LNCAP (cell line): ENCODE results near the gene ATF7.

Experiments
- TF ChIP-seq, protein P1 (sequence below): fragments of 450-650 bp; IDR thresholded peaks from 2 replicates; pipeline ENCODE4 v1.5.1; 2017; ENCODE audit warnings: mild to moderate bottlenecking

Gene ATF7

DNA sequence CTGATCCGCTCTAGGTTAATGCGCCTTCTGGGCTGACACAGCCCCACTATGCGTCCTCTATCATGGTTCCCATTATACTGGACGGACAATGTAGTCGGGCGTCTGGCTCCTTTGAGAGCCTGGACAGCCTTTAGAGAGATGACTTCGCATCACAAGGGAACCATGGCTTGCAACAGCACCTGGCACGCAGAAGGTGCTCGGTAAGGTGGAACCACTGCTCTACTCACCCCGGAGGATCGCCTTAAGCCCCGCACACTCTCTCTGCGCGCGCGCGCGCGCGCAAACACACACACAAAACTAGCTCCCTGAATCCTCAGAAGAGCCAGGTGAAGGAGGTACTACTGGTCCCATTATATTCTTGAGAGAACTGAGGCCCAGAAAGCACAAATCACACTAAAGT, 134.0 kb downstream of the ATF7 start:
- TF ChIP-seq, protein P1, sequence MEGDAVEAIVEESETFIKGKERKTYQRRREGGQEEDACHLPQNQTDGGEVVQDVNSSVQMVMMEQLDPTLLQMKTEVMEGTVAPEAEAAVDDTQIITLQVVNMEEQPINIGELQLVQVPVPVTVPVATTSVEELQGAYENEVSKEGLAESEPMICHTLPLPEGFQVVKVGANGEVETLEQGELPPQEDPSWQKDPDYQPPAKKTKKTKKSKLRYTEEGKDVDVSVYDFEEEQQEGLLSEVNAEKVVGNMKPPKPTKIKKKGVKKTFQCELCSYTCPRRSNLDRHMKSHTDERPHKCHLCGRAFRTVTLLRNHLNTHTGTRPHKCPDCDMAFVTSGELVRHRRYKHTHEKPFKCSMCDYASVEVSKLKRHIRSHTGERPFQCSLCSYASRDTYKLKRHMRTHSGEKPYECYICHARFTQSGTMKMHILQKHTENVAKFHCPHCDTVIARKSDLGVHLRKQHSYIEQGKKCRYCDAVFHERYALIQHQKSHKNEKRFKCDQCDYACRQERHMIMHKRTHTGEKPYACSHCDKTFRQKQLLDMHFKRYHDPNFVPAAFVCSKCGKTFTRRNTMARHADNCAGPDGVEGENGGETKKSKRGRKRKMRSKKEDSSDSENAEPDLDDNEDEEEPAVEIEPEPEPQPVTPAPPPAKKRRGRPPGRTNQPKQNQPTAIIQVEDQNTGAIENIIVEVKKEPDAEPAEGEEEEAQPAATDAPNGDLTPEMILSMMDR: no peak

DNA sequence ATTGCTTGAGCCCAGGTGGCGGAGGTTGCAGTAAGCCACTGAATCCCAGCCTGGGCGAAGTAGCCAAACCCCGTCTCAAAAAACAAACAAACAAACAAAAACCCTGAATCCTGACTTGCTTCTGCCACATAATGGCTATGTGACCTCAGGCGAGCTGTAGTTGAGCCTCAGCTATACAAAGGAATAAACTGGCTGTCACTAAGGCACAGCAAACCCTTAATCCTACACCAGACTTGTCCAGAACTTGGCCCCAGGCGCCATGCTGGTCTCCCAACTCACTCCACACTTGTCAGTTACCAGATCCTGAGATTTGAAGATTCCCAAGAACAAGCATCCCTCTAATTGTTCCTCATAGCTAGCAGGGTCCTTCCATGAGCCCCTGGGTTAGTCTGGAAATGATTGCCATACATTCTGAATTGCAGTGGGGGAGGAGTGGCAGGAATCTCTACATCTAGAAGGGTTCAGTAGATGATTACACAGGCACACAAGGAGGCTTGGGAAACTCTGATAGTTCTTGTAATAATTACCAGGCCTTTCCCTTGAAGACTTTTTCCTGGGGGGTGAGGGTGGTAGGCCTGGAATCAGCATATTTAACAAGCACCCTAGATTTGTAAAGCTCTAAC, 136.8 kb downstream of the ATF7 start:
- TF ChIP-seq, protein P1: no peak

DNA sequence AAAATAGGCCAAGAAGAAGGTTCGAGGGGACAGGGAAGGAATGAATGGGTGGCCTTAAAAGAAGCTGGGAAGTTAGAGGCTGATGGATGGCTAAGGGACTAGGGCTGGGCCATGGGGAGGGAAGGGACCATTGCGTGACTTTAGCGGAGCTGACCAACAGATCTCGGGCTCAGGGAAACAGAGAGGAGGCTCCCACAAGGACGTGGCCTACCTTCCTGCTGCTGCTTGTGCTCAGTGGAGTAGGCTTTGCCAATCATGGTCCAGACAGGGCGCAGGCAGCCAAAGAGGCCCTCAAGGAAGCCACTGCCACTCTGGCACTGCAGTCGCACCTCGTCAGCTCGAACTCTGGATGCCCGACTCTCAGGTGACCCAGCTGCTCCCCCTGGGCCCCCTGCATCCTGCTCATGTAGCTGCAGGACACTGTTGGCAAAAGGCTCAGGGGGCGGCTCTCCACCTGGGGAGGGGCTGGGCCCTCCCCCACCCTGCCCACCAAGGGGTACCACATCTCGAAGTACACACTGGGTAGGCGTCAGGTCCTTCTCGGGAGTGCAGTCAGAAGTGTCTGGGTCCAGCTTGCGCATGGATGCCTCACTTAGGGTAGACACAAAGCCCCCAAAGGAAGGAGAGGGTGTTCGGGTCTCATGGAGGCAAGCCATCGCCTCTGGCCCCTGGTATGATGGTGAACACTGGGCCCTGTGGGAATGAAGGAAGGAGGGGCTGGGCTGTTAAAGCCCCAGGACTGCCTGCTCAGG, 139.3 kb downstream of the ATF7 start:
- TF ChIP-seq, protein P1: no peak

DNA sequence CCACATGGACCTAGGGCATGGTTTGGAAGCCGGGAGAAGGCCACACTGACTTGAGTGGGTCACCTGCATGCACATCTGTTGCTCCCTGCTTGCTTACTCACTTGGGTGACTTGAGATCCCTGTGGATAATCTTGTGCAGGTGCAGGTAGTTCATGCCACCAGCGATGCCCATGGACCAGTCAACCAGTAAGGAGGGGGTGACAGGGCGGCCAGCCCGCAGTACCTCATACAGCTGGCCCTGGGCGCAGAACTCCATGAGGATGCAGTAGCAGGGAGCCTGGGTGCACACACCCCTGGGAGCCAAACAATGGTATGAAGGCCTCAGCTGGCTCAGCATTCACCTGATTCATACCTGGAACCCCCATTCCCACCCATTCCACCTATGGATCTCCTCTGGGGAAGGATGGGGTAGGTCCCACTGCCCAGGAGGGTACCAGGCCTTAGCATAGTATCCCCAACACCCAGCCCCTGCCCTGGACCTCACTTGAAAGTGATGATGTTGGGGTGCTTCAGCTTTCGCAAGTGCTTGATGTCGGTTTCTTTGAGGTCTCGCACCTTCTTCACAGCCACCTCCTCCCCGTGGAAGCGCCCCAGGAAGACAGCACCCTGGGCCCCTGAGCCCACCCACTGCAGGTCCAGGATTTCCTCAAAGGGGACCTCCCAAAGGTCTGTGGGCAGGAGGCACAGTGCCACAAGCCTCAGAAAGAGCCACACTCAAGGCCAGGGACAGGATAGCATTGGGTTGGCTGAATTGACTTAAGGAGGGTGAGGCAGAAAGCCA, 140.0 kb downstream of the ATF7 start:
- TF ChIP-seq, protein P1: no peak

DNA sequence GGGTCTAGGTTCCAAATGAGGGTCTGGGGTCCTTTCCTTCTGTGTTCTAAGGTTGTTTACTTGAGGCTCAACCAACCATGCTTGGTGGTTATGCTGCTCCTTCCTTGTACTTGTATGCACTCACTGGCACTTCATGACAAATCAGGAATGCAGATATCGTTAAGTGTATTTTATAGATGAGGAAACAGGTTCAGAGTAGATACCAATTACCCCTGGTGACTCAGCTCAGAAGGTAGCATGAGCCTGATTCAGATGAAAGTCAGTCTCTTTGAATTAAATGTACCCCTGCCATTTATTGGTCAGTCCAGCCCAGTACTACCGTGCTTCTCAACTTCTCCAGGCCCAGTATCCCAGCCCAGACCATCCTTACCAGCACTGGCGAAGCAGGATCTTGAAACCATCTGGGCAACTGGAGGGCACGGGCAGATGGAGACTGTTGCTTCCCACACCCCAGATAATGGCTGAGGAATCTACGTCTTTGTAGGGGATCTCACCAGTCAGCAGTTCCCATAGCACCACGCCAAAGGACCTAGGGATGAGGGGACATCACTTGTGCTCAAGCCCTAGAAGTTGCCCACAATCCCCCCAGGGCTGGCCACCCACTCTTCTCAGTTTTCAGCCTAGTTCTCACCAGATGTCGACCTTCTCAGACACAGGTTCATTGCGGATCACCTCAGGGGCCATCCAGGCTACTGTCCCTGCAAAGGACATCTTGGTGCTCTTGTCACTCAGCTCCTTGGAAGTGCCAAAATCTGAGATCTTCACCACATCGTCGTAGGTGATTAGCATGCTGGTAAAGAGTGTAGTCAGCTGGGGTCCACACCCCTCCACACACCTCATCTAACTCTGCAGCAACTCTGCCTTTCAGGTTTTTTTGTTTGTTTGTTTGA, 141.3 kb downstream of the ATF7 start:
- TF ChIP-seq, protein P1: no peak

DNA sequence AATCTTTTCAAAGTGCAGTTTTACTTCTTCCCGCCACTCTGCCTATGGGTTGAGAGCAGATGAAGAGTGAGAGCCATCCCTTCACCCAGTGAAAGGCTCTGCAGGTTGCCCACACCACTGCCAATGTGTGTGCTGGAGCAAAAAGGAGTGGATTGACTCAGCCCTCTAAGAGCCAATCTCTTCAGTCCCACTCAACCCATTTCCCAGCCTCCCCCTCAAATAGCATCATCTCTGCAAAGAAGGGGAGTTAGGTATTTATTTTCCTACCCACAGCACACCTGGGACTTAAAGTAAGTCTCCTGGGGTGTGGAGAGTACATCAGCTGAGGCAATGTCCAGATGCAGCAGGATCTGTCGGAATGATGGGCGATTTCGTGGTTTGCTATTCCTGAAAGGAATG, 142.2 kb downstream of the ATF7 start:
- TF ChIP-seq, protein P1: no peak
